Esophagus muscularis mucosa (tissue), 4 donors: ENCODE measurements around the gene FOXG1. TPM values are rescaled to one million over a fixed set of nuclear protein-coding genes. Genes with fewer than 3 reads are reported as not detected.

Experiments
- DNase-seq: peaks from one replicate; pipeline ENCODE4 v3.0.0-alpha.2; 2017; ENCODE audit errors: extremely low spot score
- H3K27ac ChIP-seq, 4 donors: fragments of 200-600 bp; sonication (generic); replicated peaks in 1 of 4; 1 replicate in 3 of 4; 2 replicates in 1 of 4; pipeline ENCODE4 v1.5.1; 2016 to 2019; ENCODE audit warnings: mild to moderate bottlenecking in 1 of 4
- H3K27me3 ChIP-seq, 4 donors: fragments of 200-600 bp; sonication (generic); one replicate each; pipeline versions ENCODE4 v1.5.1 to v1.6.0; 2016 to 2019
- H3K36me3 ChIP-seq, 4 donors: fragments of 200-600 bp; sonication (generic); one replicate each; pipeline ENCODE4 v1.5.1; 2016 to 2019
- H3K4me1 ChIP-seq, 4 donors: fragments of 200-600 bp; sonication (generic); one replicate each; pipeline ENCODE4 v1.5.1; 2016 to 2019
- H3K4me3 ChIP-seq, 4 donors: fragments of 200-600 bp; sonication (generic); 1 replicate in 2 of 4; 2 replicates in 2 of 4; pipeline ENCODE4 v1.5.1; 2016 to 2019; ENCODE audit warnings: mild to moderate bottlenecking in 4 of 4, moderate library complexity in 1 of 4
- H3K9me3 ChIP-seq, 4 donors: fragments of 200-600 bp; sonication (generic); 1 replicate in 3 of 4; 2 replicates in 1 of 4; pipeline ENCODE4 v1.5.1; 2016 to 2019
- CTCF ChIP-seq, 3 experiments: fragments of 200-600 bp in 2 of 3; fragments of 450-650 bp in 1 of 3; sonication (generic) in 2 of 3; IDR thresholded peaks; one replicate each; pipeline ENCODE4 v1.5.1; 2017 to 2019; ENCODE audit warnings: antibody characterized with exemption in 3 of 3, mild to moderate bottlenecking in 2 of 3, moderate library complexity in 1 of 3
- EP300 ChIP-seq: sonication (generic); formaldehyde crosslinking; IDR thresholded peaks from one replicate; pipeline ENCODE4 v1.6.1; 2017; ENCODE audit warnings: antibody characterized with exemption
- POLR2A ChIP-seq: fragments of 450-650 bp; IDR thresholded peaks from one replicate; pipeline ENCODE4 v1.6.1; 2017; ENCODE audit warnings: antibody characterized with exemption, moderate library complexity, mild to moderate bottlenecking, low read depth
- POLR2AphosphoS5 ChIP-seq, 2 donors: sonication (generic); formaldehyde crosslinking; IDR thresholded peaks; one replicate each; pipeline ENCODE4 v1.6.1; 2017; ENCODE audit warnings: antibody characterized with exemption in 2 of 2
- WGBS: methylation state at CpG from one replicate; pipeline ENCODE4 v1.1.5; 2018; 5-methylcytosine and 5-hydroxymethylcytosine counted together
- intact Hi-C: fragments of 100-400 bp; cut with DNase I; formaldehyde crosslinking; loops from one replicate; pipeline ENCODE4 v1.15.1; 2023
- total RNA-seq, 4 donors: library from RNA; depleted of rRNA; stranded (reverse); fragments of >200 nt; gene quantifications; one replicate each; pipeline versions ENCODE4 v1.1.0 to v1.2.1, GENCODE V29; 2016

The FOXG1 gene
- total RNA-seq, 4 donors from 2014 or later, result 0.65 to 1.2 (median 0.75) TPM

- Histone ChIP-seq H3K27ac (no peak overlapping the region), H3K9me3 (no peaks in the 10 kb centered on the region), H3K4me3 (no peak overlapping the region), H3K36me3 (no peaks in the 10 kb centered on the region), H3K4me1 (peaks cover 11 to 37% (median 22%) of the 10 kb centered on the region in 4 donors), H3K27me3 (peaks cover 0 to 80% (median 19%) of the 10 kb centered on the region in 4 donors)
- intact Hi-C loops, result loop anchor here (10.0 kb wide), 1 partner anchor 468 kb away; no protein-coding TSS in a partner anchor
- no peak for DNase-seq
- TF ChIP-seq EP300, result no peak
- TF ChIP-seq CTCF (IDR thresholded peaks at IDR 0.05), result peak; percentile 35 to 58 (median 42)
- no peak for TF ChIP-seq POLR2AphosphoS5 (IDR thresholded peaks at IDR 0.05)
- WGBS, result 23% methylated on average over 23 of the region's 23 CpGs
Measured at GRCh38 chr14:28756884-28757570, 9.6 kb upstream of the FOXG1 start.

DNA sequence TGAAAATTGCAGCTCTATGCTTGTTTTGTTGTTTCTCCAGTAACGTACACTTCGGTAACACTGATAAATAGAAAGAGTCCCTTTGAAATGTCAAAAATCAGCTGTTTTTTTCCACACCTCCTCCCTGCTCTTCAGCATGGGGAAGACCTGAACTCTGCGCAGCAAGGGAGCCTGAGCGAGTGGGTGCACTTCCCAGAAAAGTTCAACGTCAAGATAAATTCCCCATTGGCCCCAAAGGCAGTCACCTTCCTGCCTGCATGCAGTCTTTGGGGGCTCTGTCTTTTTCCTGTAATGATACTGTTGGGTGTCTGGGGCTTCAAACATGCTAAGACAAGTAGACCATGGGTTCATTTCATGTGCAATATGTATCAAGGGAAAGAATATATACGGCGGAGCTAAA lies 8.8 kb upstream of the FOXG1 start:
- Histone ChIP-seq H3K27ac (no peak overlapping the region), H3K9me3 (no peaks in the 10 kb centered on the region), H3K4me1 (peaks cover 11 to 41% (median 22%) of the 10 kb centered on the region in 4 donors), H3K4me3 (no peak overlapping the region), H3K27me3 (peaks cover 0 to 87% (median 24%) of the 10 kb centered on the region in 4 donors), H3K36me3 (no peaks in the 10 kb centered on the region)
- intact Hi-C loops, result loop anchor here (10.0 kb wide), 1 partner anchor 467 kb away; no protein-coding TSS in a partner anchor
- DNase-seq, result no peak
- TF ChIP-seq CTCF (IDR thresholded peaks at IDR 0.05) (no peak), POLR2AphosphoS5 (IDR thresholded peaks at IDR 0.05) (no peak), EP300 (no peak)
- WGBS, result 38% methylated on average over 7 of the region's 7 CpGs

DNA sequence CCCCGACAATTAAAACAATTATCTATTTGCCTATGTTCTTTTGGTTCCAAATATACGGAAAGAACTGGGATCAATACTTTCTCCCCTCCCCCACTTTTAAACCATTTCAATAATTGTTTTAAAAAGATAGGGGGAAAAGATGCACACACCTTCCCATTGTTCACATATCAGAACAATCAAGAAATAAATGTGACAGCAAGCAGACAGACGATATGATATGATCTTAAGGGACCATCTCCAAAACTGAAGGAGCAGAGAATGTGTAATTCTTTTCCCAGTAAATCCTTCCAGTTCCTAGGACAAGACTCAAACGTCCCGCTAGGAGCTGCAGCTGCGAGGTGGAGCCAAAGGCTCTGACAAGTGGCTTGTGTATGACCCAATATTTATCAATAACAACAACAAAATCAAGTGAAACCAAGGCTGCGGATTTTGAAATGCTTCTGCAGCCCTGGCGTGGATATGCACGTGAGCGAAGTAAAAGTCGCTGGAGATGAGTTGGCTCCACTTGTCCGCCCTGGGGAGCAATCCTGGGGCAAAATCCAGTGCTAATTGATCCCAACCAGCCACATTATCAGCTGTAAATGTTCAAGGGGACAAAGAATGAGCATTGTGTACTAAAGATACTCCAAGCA lies 8.2 kb upstream of the FOXG1 start:
- H3K4me1 ChIP-seq, result peaks cover 11 to 41% (median 22%) of the 10 kb centered on the region in 4 donors
- no peak for DNase-seq
- intact Hi-C loops, result loop anchor here (10.0 kb wide), 1 partner anchor 466 kb away; no protein-coding TSS in a partner anchor
- no peak overlapping the region for H3K27ac ChIP-seq
- 35% methylated on average over 12 of the region's 12 CpGs for WGBS
- no peak overlapping the region for H3K4me3 ChIP-seq
- peaks cover 0 to 93% (median 24%) of the 10 kb centered on the region in 4 donors for H3K27me3 ChIP-seq
- no peaks in the 10 kb centered on the region for H3K9me3 ChIP-seq
- no peaks in the 10 kb centered on the region for H3K36me3 ChIP-seq
- no peak for TF ChIP-seq POLR2A
- TF ChIP-seq POLR2AphosphoS5 (IDR thresholded peaks at IDR 0.05), result no peak
- TF ChIP-seq CTCF (IDR thresholded peaks at IDR 0.05), result no peak
- no peak for TF ChIP-seq EP300

GRCh38 chr14:28758885-28759652 lies 7.5 kb upstream of the FOXG1 start:
- H3K9me3 ChIP-seq, result no peaks in the 10 kb centered on the region
- 23% methylated on average over 27 of the region's 30 CpGs for WGBS
- peak overlapping the region in 1 of 4 donors; percentile 17 for H3K4me3 ChIP-seq
- peaks cover 0 to 99% (median 28%) of the 10 kb centered on the region in 4 donors for H3K27me3 ChIP-seq
- TF ChIP-seq CTCF (IDR thresholded peaks at IDR 0.05), result no peak
- no peak for TF ChIP-seq EP300
- no peak for TF ChIP-seq POLR2A
- no peak for TF ChIP-seq POLR2AphosphoS5 (IDR thresholded peaks at IDR 0.05)
- intact Hi-C loops, result loop anchor here (10.0 kb wide), 1 partner anchor 466 kb away; no protein-coding TSS in a partner anchor
- H3K36me3 ChIP-seq, result no peaks in the 10 kb centered on the region
- H3K4me1 ChIP-seq, result peaks cover 11 to 41% (median 22%) of the 10 kb centered on the region in 4 donors
- no peak overlapping the region for H3K27ac ChIP-seq
- DNase-seq, result no peak
